GM19468 (cell line): ENCODE data around the gene RGS7.
"Not testable (repeated sequence)": the region's sequence is repeated elsewhere in the genome, so short reads cannot be mapped to it uniquely, and the experiment has no call there.

Source experiments
- ATAC-seq: cut with Tn5 transposase; IDR thresholded peaks from one replicate; pipeline ENCODE4 v1.9.1; 2021; ENCODE audit warnings: mild to moderate bottlenecking, moderate library complexity, moderate number of reproducible peaks; ENCODE audit not compliant: unreplicated experiment; ENCODE audit errors: extremely low read depth

The RGS7 gene

GRCh38 chr1:241219449-241219848 is 137.6 kb downstream of the RGS7 start:
- no peak for ATAC-seq

- ATAC-seq: no peak
These were observed 139.5 kb downstream of the RGS7 start for GRCh38 chr1:241217516-241217915.

DNA sequence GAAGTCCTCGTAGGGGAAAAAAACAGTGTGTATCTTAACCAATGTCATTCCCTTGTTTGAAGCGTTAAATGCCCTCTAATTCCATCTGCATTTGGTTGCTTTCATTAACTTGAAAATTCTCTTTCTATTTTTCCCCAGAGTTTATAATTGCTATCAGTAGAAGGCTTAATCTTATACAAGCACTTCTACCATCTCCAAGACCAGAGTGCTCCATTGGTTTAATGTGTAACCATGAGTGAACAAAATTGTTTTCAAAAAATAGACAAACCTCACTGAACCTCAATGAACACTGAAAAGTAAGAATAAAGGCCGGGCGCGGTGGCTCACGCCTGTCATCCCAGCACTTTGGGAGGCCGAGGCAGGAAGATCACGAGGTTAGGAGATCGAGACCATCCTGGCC is 141.3 kb downstream of the RGS7 start:
- no peak for ATAC-seq

DNA sequence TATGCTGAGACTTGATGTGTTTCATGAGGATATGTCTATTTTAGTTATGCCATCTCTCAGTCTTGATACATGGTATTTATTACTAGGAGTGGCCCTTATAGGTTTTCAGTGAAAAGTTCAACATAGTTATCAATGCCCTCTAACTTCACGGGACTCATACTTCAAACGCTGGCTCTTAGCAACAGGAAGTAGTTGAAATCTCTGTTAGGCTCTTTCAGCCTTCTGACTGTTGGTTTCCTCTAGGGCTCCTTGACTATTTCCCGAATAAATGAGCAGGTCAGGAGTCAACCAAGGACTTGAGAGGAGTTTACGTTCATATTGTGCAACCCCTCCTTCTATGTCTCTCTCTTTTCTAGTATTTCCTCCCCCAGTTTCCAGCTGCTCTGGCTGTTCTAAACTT is 141.8 kb downstream of the RGS7 start:
- ATAC-seq: no peak

DNA sequence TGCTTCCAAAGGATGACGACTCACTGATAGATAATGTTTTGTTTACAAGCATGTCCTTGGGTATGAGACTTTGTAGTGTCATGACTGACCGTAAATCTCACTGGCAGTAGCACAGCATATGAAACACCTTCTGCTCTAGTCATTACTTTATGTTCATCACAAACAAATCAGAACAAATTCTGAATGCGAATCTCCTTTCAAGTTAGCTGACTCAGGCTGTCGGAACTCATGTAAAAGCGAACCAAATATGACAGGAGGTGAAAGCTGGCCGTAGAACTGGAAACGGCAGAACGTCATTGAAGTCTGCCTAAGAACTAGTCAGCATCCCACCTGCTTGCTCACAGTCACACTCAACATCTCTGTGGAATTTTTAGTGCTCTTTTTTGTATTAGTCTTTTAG is 143.9 kb downstream of the RGS7 start:
- ATAC-seq: no peak

- no peak for ATAC-seq
These were observed 144.4 kb downstream of the RGS7 start for GRCh38 chr1:241212628-241213027.

GRCh38 chr1:241208910-241209379 is 148.1 kb downstream of the RGS7 start:
- no peak for ATAC-seq

- ATAC-seq: no peak
These were observed 153.2 kb downstream of the RGS7 start for GRCh38 chr1:241203817-241204216.

DNA sequence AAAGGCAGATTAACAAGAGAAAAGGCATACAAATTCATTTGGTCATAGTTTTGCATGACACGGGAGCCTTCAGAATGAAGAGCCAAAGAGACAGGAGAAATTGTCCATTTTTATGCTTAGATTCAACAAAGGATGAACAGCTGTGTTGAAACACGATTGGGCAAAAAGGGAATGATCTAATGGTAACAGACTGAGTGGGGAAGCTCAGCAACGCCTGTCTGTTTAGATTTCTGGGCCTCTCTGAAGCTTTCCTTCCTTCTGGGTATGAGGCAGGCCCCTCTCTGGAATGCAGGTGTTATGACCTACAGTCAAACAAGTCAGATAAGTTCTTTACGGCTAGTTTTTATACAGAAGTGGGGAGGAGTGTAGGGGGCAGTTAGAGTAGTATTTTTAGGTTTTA is 154.6 kb downstream of the RGS7 start:
- ATAC-seq: no peak

- no peak for ATAC-seq
These were observed 170.3 kb downstream of the RGS7 start for GRCh38 chr1:241186716-241187115.

DNA sequence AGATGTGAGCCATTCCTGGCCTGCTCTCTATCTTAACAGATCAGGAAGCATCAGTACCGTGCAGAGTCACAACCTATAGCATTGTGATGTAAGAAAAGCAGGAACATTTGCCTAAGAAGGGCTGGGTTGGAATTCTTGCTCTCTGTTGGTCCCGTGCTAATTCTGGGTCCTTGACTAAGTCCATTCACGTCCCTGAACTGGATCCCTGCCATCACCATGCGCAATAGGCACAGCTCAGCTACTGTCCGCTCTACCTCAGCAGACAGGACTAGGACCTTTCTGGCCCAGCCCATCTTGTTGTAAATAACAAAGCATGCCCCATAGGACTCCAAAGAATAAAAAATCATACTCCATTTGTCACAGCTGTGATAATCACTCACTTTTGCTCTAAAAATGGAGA is 175.0 kb downstream of the RGS7 start:
- ATAC-seq: no peak

DNA sequence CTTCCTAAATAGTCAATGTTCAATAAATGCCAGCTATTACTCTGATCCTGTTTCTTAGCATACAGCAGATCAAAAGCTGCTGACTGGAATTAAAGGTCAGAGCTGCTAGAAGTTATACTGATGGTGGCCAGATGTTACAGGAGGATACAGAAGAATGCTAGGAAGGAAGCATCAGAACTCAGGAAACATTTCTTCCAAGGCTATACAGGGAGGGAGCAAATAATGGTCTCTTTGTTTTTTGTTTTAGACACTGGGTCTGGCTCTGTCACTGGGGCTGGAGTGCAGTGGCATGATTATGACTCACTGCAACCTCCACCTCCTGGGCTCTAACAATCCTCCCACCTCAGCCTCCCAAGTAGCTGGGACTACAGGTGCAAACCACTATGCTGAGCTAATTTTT is 175.5 kb downstream of the RGS7 start:
- no peak for ATAC-seq

DNA sequence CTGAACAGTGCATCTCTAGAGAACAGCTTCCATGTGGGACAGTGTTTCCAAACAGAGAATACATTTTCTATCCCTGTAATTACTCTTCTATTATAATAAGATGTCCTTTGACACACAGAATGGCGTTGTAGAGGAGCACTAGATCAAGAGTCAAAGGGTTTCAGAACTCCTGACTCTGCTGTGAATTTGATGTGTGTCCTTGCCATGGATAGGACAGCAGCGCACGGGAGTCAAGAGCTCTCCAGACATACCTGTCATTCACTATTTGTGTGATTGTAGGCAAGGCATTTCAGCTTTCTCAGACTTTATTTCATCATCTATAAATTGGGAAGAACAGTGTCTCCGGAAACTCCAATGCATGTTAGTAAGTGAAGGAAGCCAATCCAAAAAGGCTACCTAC is 176.4 kb downstream of the RGS7 start:
- ATAC-seq: no peak

DNA sequence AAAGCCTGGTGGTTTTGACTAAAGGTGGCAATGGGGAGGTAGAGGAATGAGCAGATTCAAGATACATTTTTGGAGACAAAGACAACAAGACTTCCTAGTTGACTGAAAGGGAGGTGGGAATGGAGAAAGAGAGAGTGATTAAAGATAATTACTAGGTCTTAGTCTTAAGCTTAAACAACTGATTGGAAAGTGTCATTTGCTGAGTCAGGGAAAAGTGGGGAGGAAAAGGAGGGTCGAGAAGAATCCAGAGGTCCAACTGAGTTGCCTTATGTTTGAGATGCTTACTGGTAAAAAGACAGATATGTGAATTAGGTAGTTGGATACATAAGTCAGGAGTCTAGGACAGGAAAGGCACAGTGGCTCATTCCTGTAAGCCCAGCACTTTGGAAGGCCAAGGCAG is 179.3 kb downstream of the RGS7 start:
- no peak for ATAC-seq

DNA sequence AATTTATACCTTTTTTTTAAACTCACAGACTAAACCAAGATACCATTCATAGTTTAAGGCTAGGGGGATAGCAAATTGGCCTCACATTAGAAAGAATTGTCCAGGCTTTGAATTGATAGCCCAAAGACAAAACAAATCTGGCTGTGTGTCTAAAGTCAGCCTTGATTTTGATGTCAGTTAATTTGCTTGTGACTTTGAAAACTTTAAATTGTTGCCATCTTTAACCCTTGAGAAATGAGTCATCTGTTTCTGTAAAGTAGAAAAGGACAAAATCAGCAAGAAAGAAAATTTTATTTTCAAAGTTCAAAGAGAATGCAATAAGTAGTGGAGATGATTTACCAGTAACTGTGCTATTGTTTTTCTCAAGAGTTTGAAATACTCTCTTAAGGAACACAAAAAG is 184.5 kb downstream of the RGS7 start:
- ATAC-seq: no peak

- no peak for ATAC-seq
These were observed 185.0 kb downstream of the RGS7 start for GRCh38 chr1:241171991-241172390.

DNA sequence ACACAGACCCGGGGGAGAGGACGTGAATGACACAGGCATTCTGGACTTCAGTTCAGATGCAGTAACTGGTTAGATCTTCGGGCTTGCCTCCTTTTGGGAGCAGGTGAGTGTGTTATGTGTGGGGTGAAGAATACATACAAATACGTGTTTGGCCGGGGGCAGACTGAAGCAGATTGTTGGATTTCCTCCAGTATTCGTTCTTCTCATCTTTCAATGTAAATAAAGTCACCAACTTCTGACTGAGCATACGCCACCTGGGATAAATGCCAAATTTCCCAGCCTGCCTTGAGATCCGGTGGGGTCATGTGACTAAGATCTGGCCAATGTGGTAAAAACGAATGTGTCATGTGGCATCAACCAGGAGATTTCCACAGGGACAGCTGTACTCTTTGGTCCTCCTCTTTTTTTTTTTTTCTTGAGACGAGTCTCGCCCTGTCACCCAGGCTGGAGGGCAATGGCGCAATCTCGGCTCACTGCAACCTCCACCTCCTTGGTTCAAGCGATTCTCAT is 189.8 kb downstream of the RGS7 start:
- no peak for ATAC-seq

GRCh38 chr1:241166625-241167024 is 190.4 kb downstream of the RGS7 start:
- ATAC-seq: no peak

- ATAC-seq: not testable (repeated sequence)
These were observed 191.7 kb downstream of the RGS7 start for GRCh38 chr1:241165256-241165655.

DNA sequence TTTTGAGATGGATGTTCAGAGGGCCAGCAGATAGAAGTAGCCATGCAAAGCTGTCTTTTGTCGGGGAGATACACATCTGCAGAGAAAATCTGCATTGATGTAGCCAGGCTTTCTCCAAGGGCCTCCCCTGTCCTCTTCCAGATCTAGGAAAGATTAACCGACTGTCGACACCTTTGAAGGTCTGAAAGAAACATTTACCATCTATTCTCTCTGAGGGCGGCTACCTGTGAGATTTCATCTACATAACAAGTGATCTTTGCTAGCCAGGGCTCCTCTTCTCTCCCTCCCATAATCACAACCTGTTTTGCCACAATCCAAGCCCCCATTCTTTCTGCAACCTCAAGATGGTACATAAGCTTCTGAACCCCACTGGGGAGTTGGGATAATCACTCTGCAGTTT is 193.6 kb downstream of the RGS7 start:
- no peak for ATAC-seq

DNA sequence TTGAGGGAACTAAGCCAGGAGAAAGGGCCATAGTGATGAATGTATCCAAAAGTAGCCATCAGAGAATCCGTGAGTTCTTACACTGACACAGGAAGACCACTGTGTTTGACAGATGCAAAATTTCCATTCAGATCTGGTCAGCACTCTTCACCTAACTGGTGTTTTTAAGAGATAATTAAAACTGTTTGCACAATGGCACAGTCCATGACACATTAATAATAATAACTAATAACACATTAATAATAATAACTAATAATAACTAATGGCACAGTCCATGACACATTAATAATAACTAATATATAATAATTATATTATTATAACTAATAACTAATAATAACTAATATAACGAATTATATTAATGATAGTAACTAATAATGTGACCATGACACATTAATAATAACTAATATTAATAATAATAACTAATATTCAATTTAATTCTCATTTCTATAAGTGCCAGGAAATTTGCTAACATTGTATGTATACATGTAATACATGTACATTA is 195.8 kb downstream of the RGS7 start:
- no peak for ATAC-seq

DNA sequence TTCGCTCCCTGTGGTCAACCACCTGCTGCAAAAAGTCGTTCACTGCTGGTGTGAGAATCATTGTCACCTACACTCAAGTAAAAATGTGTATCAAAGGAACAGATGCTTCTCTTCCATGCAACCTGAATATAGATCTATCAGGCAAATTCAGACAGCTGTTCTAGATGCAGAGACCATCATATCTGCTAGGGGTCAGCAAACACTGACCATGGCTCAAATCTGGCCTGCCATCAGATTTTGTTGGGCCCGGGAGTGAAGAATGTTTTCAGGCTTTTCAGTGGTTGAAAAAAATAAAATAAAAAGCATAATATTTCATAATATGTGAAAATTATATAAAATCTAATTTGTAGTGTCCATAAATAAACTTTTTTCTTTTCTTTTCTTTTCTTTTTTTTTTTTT is 199.6 kb downstream of the RGS7 start:
- ATAC-seq: no peak
